Mucosa of stomach (tissue), 1 donor: ENCODE results near the gene GAS7.

Experiments
- H3K27me3 ChIP-seq: one replicate; pipeline ENCODE4 v1.7.0; 2013; ENCODE audit warnings: mild to moderate bottlenecking, low read length; ENCODE audit not compliant: control insufficient read depth, insufficient read depth
- H3K36me3 ChIP-seq: one replicate; pipeline ENCODE4 v1.7.0; 2013; ENCODE audit warnings: low read length; ENCODE audit not compliant: control insufficient read depth, insufficient read depth
- H3K4me1 ChIP-seq: one replicate; pipeline ENCODE4 v1.7.0; 2013; ENCODE audit warnings: mild to moderate bottlenecking, low read length; ENCODE audit not compliant: control insufficient read depth, insufficient read depth
- H3K4me3 ChIP-seq: one replicate; pipeline ENCODE4 v1.7.0; 2013; ENCODE audit warnings: low read length
- H3K9ac ChIP-seq: one replicate; pipeline ENCODE4 v1.7.0; 2013; ENCODE audit warnings: mild to moderate bottlenecking, low read length, moderate library complexity
- H3K9me3 ChIP-seq: one replicate; pipeline ENCODE4 v1.7.0; 2013; ENCODE audit warnings: mild to moderate bottlenecking, low read length, moderate library complexity; ENCODE audit not compliant: control insufficient read depth
- donor health status: Pancreatic carcinoma.

GAS7 gene

GRCh38 chr17:9897372-9897968 is 300.9 kb downstream of the GAS7 start:
- H3K36me3 ChIP-seq = no peaks in the 10 kb centered on the region
- no peak overlapping the region for H3K9ac ChIP-seq
- H3K27me3 ChIP-seq = no peaks in the 10 kb centered on the region
- no peak overlapping the region for H3K4me3 ChIP-seq
- H3K4me1 ChIP-seq = peaks cover 2% of the 10 kb centered on the region
- H3K9me3 ChIP-seq = no peaks in the 10 kb centered on the region

GRCh38 chr17:9895923-9896322 is 302.5 kb downstream of the GAS7 start:
- Histone ChIP-seq H3K4me3 (no peak overlapping the region), H3K9ac (no peak overlapping the region), H3K9me3 (no peaks in the 10 kb centered on the region), H3K27me3 (no peaks in the 10 kb centered on the region), H3K4me1 (no peaks in the 10 kb centered on the region), H3K36me3 (no peaks in the 10 kb centered on the region)

GRCh38 chr17:9894231-9894630 is 304.2 kb downstream of the GAS7 start:
- Histone ChIP-seq H3K4me3 (no peak overlapping the region), H3K9ac (no peak overlapping the region), H3K4me1 (no peaks in the 10 kb centered on the region), H3K27me3 (no peaks in the 10 kb centered on the region), H3K36me3 (no peaks in the 10 kb centered on the region), H3K9me3 (no peaks in the 10 kb centered on the region)

GRCh38 chr17:9893411-9894012 is 304.9 kb downstream of the GAS7 start:
- Histone ChIP-seq H3K27me3 (no peaks in the 10 kb centered on the region), H3K36me3 (no peaks in the 10 kb centered on the region), H3K4me1 (no peaks in the 10 kb centered on the region), H3K4me3 (no peak overlapping the region), H3K9ac (no peak overlapping the region), H3K9me3 (no peaks in the 10 kb centered on the region)

DNA sequence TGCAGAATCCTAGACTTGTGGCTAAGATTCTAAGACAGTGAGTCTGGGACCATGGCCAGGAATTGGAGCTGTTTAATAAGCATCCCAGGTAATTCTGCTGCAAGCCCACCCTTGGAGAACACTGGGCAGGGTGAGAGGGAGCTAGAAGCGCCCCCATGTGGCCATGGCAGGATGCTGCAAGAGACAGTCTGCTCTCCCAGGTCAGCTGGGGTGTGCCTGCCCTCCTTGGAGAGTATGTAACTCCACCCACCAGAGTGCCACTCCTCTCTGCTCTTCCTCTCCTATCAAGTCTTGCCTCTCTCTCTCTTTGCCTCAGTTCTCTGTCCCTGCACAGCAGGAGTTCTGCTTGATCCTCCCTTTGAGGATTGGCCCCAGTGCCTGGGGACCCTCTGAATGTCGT is 308.3 kb downstream of the GAS7 start:
- H3K4me1 ChIP-seq = no peaks in the 10 kb centered on the region
- H3K4me3 ChIP-seq = no peak overlapping the region
- H3K9me3 ChIP-seq = no peaks in the 10 kb centered on the region
- no peaks in the 10 kb centered on the region for H3K36me3 ChIP-seq
- H3K9ac ChIP-seq = no peak overlapping the region
- no peaks in the 10 kb centered on the region for H3K27me3 ChIP-seq

GRCh38 chr17:9887508-9887907 is 310.9 kb downstream of the GAS7 start:
- no peak overlapping the region for H3K9ac ChIP-seq
- no peaks in the 10 kb centered on the region for H3K27me3 ChIP-seq
- H3K4me3 ChIP-seq = no peak overlapping the region
- H3K4me1 ChIP-seq = no peaks in the 10 kb centered on the region
- no peaks in the 10 kb centered on the region for H3K36me3 ChIP-seq
- H3K9me3 ChIP-seq = no peaks in the 10 kb centered on the region

- Histone ChIP-seq H3K36me3 (no peaks in the 10 kb centered on the region), H3K4me1 (no peaks in the 10 kb centered on the region), H3K27me3 (no peaks in the 10 kb centered on the region), H3K9ac (no peak overlapping the region), H3K9me3 (no peaks in the 10 kb centered on the region), H3K4me3 (no peak overlapping the region)
These were observed 312.1 kb downstream of the GAS7 start for GRCh38 chr17:9886141-9886930.

- no peak overlapping the region for H3K4me3 ChIP-seq
- no peaks in the 10 kb centered on the region for H3K4me1 ChIP-seq
- no peak overlapping the region for H3K9ac ChIP-seq
- H3K36me3 ChIP-seq = no peaks in the 10 kb centered on the region
- no peaks in the 10 kb centered on the region for H3K27me3 ChIP-seq
- H3K9me3 ChIP-seq = no peaks in the 10 kb centered on the region
These were observed 315.0 kb downstream of the GAS7 start for GRCh38 chr17:9883451-9883850.

- Histone ChIP-seq H3K4me1 (no peaks in the 10 kb centered on the region), H3K36me3 (no peaks in the 10 kb centered on the region), H3K4me3 (no peak overlapping the region), H3K9ac (no peak overlapping the region), H3K27me3 (no peaks in the 10 kb centered on the region), H3K9me3 (no peaks in the 10 kb centered on the region)
These were observed 317.8 kb downstream of the GAS7 start for GRCh38 chr17:9880582-9880999.

DNA sequence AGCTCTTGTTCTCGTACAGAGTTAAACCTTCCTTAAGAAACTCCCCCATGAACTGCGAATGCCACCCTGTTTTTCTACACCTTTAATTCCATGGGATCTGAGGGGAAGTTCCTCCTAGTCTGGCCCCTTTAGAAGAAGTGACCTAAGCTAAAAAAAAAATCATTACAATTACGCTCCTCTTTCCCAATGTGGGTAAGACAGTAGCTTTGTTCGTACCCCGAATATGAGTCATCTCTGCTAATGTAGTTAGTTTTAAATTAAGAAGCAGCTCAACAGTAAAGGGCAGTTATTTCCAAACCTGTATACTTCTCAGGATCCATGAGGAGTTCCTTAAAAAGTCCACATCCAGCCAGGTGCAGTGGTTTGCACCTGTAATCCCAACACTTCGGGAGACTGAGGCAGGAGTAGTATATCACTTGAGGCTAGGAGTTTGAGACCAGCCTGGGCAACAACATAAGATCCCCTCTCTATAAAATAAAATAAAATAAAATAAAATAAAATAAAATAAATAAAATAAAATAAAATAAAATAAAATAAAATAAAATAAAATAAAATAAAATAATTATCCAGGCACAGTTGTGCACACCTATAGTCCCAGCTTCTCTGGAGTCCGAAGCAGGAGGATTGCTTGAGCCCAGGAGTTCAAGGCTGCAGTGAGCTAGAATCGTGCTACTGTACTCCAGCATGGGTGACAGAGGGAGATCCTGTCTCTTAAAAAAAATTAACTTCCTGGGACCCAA is 319.4 kb downstream of the GAS7 start:
- no peaks in the 10 kb centered on the region for H3K36me3 ChIP-seq
- H3K4me1 ChIP-seq = no peaks in the 10 kb centered on the region
- no peak overlapping the region for H3K4me3 ChIP-seq
- no peaks in the 10 kb centered on the region for H3K27me3 ChIP-seq
- no peaks in the 10 kb centered on the region for H3K9me3 ChIP-seq
- no peak overlapping the region for H3K9ac ChIP-seq

DNA sequence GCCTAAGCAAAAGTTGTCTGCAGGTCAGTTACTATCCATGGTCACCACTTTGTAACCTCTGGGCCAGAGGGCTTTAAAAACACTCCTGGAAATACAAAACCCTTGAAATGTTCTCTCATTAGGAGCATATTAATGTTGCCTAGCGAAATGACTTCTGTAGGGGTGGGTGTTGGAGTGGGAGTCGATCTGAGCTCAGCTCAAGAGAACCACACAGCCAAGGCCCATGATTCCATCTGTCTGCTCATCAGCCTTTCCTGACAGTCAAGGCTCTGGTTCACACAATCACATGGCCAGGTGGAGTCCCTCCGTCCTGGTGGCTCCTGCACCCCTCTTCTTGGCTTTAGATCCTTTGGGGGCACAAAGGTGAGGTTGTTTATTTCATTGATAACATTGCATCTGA is 320.1 kb downstream of the GAS7 start:
- no peak overlapping the region for H3K9ac ChIP-seq
- H3K27me3 ChIP-seq = no peaks in the 10 kb centered on the region
- no peak overlapping the region for H3K4me3 ChIP-seq
- H3K36me3 ChIP-seq = no peaks in the 10 kb centered on the region
- no peaks in the 10 kb centered on the region for H3K9me3 ChIP-seq
- no peaks in the 10 kb centered on the region for H3K4me1 ChIP-seq

GRCh38 chr17:9875441-9875840 is 323.0 kb downstream of the GAS7 start:
- H3K36me3 ChIP-seq = no peaks in the 10 kb centered on the region
- H3K9ac ChIP-seq = no peak overlapping the region
- H3K4me3 ChIP-seq = no peak overlapping the region
- H3K9me3 ChIP-seq = no peaks in the 10 kb centered on the region
- no peaks in the 10 kb centered on the region for H3K27me3 ChIP-seq
- no peaks in the 10 kb centered on the region for H3K4me1 ChIP-seq
